HepG2 (cell line): ENCODE data around the gene ELF2. TPM values are rescaled to one million over a fixed set of nuclear protein-coding genes. Genes with fewer than 3 reads are reported as not detected.

Experiments
- ATAC-seq: fragments of 200-7000 bp; cut with Tn5 transposase; 3 replicates; pipeline ENCODE4 v1.9.1; 2020; ENCODE audit warnings: mild to moderate bottlenecking, moderate library complexity
- BruUV-seq: library from RNA; stranded (reverse); fragments of 400-500 nt; replicated peaks from 2 replicates; lab custom pipeline; 2021; lab: Mats Ljungman, UMichigan
- CTCF ChIA-PET: fragments of 300-600 bp; formaldehyde crosslinking; extraction: SDS; loops from one replicate; lab custom pipeline; 2021; ENCODE audit warnings: low total read pairs, inconsistent platforms, low intra/inter-chr PET ratio; lab: Yijun Ruan, JAX
- POLR2A ChIA-PET: fragments of 350-600 bp; sonication (Branson Sonifier 250); formaldehyde crosslinking; loops from one replicate; lab custom pipeline; 2020; ENCODE audit warnings: antibody characterized with exemption, inconsistent platforms; lab: Yijun Ruan, JAX
- DNase-seq: peaks from one replicate; pipeline ENCODE4 v3.0.0-alpha.2; 2015; ENCODE audit warnings: low spot score
- FAIRE-seq: peaks from 3 replicates; lab custom pipeline; 2011; peaks lifted over from hg19 to GRCh38; lab: Jason Lieb, UNC
- H2AFZ ChIP-seq: one replicate; pipeline ENCODE4 v1.6.1; 2011; ENCODE audit warnings: low read length, inconsistent platforms
- H3K27ac ChIP-seq: fragments of 300-600 bp; 3 replicates; pipeline ENCODE4 v1.8.0; 2011; ENCODE audit warnings: mixed run types, mild to moderate bottlenecking, mixed read lengths, low read length, inconsistent platforms; ENCODE audit not compliant: insufficient read depth; ENCODE audit errors: extremely low read length
- H3K27me3 ChIP-seq, 2 experiments: fragments of 200-600 bp in 1 of 2; 2 replicates in 1 of 2; 3 replicates in 1 of 2; pipeline versions ENCODE4 v1.6.0 to v1.8.0; 2011; ENCODE audit warnings: low read length in 2 of 2, mild to moderate bottlenecking in 2 of 2, moderate library complexity in 2 of 2, inconsistent platforms in 1 of 2; ENCODE audit not compliant: insufficient read depth in 2 of 2, control insufficient read depth in 1 of 2
- H3K36me3 ChIP-seq, 2 experiments: fragments of 200-600 bp in 1 of 2; replicated peaks in 1 of 2; 2 replicates in 1 of 2; 3 replicates in 1 of 2; pipeline versions ENCODE4 v1.5.1 to v1.8.0; 2011; ENCODE audit warnings: low read length in 2 of 2, inconsistent platforms in 1 of 2; ENCODE audit not compliant: insufficient read depth in 2 of 2, control insufficient read depth in 1 of 2
- H3K4me1 ChIP-seq: 2 replicates; pipeline ENCODE4 v1.5.1; 2012; ENCODE audit warnings: low read length, inconsistent platforms; ENCODE audit not compliant: insufficient read depth
- H3K4me2 ChIP-seq: 2 replicates; pipeline ENCODE4 v1.6.0; 2011; ENCODE audit warnings: low read depth, low read length, inconsistent platforms
- H3K4me3 ChIP-seq, 3 experiments: fragments of 200-600 bp in 1 of 3; sonication (generic), shearing (Covaris generic) in 1 of 3; replicated peaks in 1 of 3; 2 replicates each; pipeline ENCODE4 v1.5.1; 2011 to 2016; ENCODE audit warnings: low read length in 3 of 3, inconsistent platforms in 2 of 3, low read depth in 2 of 3, mild to moderate bottlenecking in 2 of 3, control low read depth in 1 of 3, mixed read lengths in 1 of 3; ENCODE audit not compliant: insufficient read depth in 1 of 3
- H3K79me2 ChIP-seq: one replicate; pipeline ENCODE4 v1.6.1; 2011; ENCODE audit warnings: low read length, inconsistent platforms; ENCODE audit not compliant: insufficient read depth
- H3K9ac ChIP-seq: 2 replicates; pipeline ENCODE4 v1.6.0; 2011; ENCODE audit warnings: mild to moderate bottlenecking, low read depth, low read length, inconsistent platforms; ENCODE audit not compliant: insufficient read depth
- H3K9me3 ChIP-seq: 2 replicates; pipeline ENCODE4 v1.5.1; 2012; ENCODE audit warnings: mild to moderate bottlenecking, low read length
- H4K20me1 ChIP-seq: 2 replicates; pipeline ENCODE4 v1.6.0; 2011; ENCODE audit warnings: inconsistent platforms, mild to moderate bottlenecking, low read length, moderate library complexity; ENCODE audit not compliant: insufficient read depth
- GTF3A ChIP-seq: sonication (generic); formaldehyde crosslinking; conservative IDR thresholded peaks from 2 replicates; pipeline ENCODE4 v1.4.0; 2020; ENCODE audit warnings: mild to moderate bottlenecking, missing genetic modification reagents
- RAD21 ChIP-seq: fragments of 450-650 bp; formaldehyde crosslinking; IDR thresholded peaks from 2 replicates; pipeline ENCODE4 v1.5.0; 2020; ENCODE audit warnings: mild to moderate bottlenecking
- SMAD1 ChIP-seq: sonication (generic); formaldehyde crosslinking; IDR thresholded peaks from 2 replicates; pipeline ENCODE4 v1.4.0; 2020; ENCODE audit warnings: missing genetic modification reagents, low read depth, mild to moderate bottlenecking, borderline replicate concordance
- SRSF4 ChIP-seq: fragments of 200-400 bp; formaldehyde crosslinking; IDR thresholded peaks from one replicate; pipeline ENCODE4 v1.6.1; 2018; ENCODE audit warnings: mild to moderate bottlenecking, low read depth, low read length, moderate library complexity; ENCODE audit not compliant: poor library complexity, severe bottlenecking
- ZNF460 ChIP-seq: sonication (generic); formaldehyde crosslinking; IDR thresholded peaks from 2 replicates; pipeline ENCODE4 v1.5.1; 2020; ENCODE audit warnings: missing genetic modification reagents, mild to moderate bottlenecking, borderline replicate concordance
- ZNF556 ChIP-seq: sonication (generic); formaldehyde crosslinking; IDR thresholded peaks from 2 replicates; pipeline ENCODE4 v1.4.0; 2020; ENCODE audit warnings: mild to moderate bottlenecking, missing genetic modification reagents, borderline replicate concordance
- ZNF616 ChIP-seq: sonication (generic); formaldehyde crosslinking; IDR thresholded peaks from 2 replicates; pipeline ENCODE4 v1.5.0; 2020; ENCODE audit warnings: low read depth, mild to moderate bottlenecking, missing genetic modification reagents
- WGBS: methylation state at CpG from one replicate; pipeline ENCODE4 v1.1.6; 2017; ENCODE audit warnings: low lambda C conversion rate; 5-methylcytosine and 5-hydroxymethylcytosine counted together
- in situ Hi-C: cut with HindIII; loops from 2 replicates; pipeline ENCODE4 v1.10.0; 2017; ENCODE audit warnings: low pct_unique_long_range_greater_than_20kb; ENCODE audit not compliant: extremely low pct_ligation_motif_present
- intact Hi-C: fragments of 100-400 bp; cut with micrococcal nuclease; formaldehyde crosslinking; loops from one replicate; pipeline ENCODE4 v1.10.0; 2022; ENCODE audit not compliant: unreplicated experiment
- polyA plus RNA-seq, 8 experiments: library from polyadenylated mRNA; depleted of rRNA in 3 of 8; stranded (reverse) in 7 of 8; unstranded in 1 of 8; fragments of >200 nt; fragmentation: Illumina TruSeq in 4 of 8; extraction: Trizol in 4 of 8; gene quantifications; 2 replicates each; pipeline versions ENCODE4 v1.2.1 to v1.2.3, GENCODE V29; 2011 to 2016; ENCODE audit warnings: low read depth in 4 of 8, missing spikeins in 1 of 8, mixed read lengths in 1 of 8; ENCODE audit not compliant: insufficient read depth in 1 of 8
- total RNA-seq, 5 experiments: library from RNA; depleted of rRNA; stranded (reverse); fragments of >200 nt; fragmentation: Illumina TruSeq; extraction: Trizol; gene quantifications; 2 replicates each; pipeline ENCODE4 v1.2.3, GENCODE V29; 2016; ENCODE audit warnings: low read depth in 1 of 5
- TF ChIP-seq, protein P1 (sequence below): sonication (generic); formaldehyde crosslinking; IDR thresholded peaks from 2 replicates; pipeline ENCODE4 v1.8.1; 2023; ENCODE audit warnings: mild to moderate bottlenecking, missing genetic modification reagents
- TF ChIP-seq, protein P2 (sequence below): sonication (generic); formaldehyde crosslinking; IDR thresholded peaks from 2 replicates; pipeline ENCODE4 v1.5.0; 2020; ENCODE audit warnings: mild to moderate bottlenecking, missing genetic modification reagents, borderline replicate concordance
- TF ChIP-seq, protein P3 (sequence below): sonication (generic); formaldehyde crosslinking; IDR thresholded peaks from 2 replicates; pipeline ENCODE4 v1.5.0; 2020; ENCODE audit warnings: missing genetic modification reagents, mild to moderate bottlenecking, borderline replicate concordance
- TF ChIP-seq, protein P4 (sequence below), 2 experiments: sonication (generic) in 1 of 2; formaldehyde crosslinking in 1 of 2; IDR thresholded peaks; 2 replicates each; pipeline versions ENCODE4 v1.5.1 to v1.6.1; 2011 to 2020; ENCODE audit warnings: borderline replicate concordance in 1 of 2, low read depth in 1 of 2, low read length in 1 of 2, mild to moderate bottlenecking in 1 of 2, missing genetic modification reagents in 1 of 2, moderate library complexity in 1 of 2
- TF ChIP-seq, protein P5 (sequence below): sonication (generic); formaldehyde crosslinking; IDR thresholded peaks from 2 replicates; pipeline ENCODE4 v1.4.0; 2020; ENCODE audit warnings: missing genetic modification reagents

ELF2 gene
- total and polyA plus RNA-seq, 2 of the 13 experiments (the other 11 are each of a cell fraction or from before 2014, with no cell fraction given): 28.6 to 35.4 TPM

DNA sequence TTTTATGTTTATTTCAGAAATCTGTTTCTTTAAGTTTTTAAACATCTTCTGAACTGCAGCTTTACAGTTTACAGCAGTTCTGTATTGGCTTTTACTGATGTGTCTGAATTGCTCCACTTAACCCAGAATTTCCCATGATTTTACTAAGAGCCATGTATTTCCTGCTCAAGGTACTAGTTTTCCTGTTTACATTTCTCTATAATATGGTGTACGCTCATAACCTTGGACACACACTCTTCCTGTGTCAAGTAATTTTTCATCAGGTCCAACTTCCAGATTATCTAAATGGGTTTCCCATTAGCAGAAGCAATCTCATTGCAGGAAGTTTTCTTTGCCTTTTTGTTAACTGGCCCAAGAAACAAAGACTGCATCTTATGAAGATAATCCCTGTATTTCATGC is 12.3 kb downstream of the ELF2 start:
- Histone ChIP-seq H3K79me2 (peaks cover 42% of the 10 kb centered on the region), H3K4me2 (no peak overlapping the region), H4K20me1 (peaks cover 16% of the 10 kb centered on the region), H2AFZ (no peak overlapping the region), H3K9me3 (no peaks in the 10 kb centered on the region), H3K4me1 (peaks cover 18% of the 10 kb centered on the region), H3K27ac (no peak overlapping the region), H3K27me3 (no peaks in the 10 kb centered on the region), H3K36me3 (no peaks in the 10 kb centered on the region; a peak in 1 of 5 replicates), H3K9ac (no peak overlapping the region), H3K4me3 (no peak overlapping the region)
- DNase-seq (no peak), FAIRE-seq (no peak), ATAC-seq (no peak)
- CTCF ChIA-PET: no interaction called here
- WGBS: 93% methylated on average over 1 of the region's 1 CpG
- in situ Hi-C loops: loop anchor here (10.0 kb wide), 1 partner anchor 60 kb away; no protein-coding TSS in a partner anchor
- POLR2A ChIA-PET: no interaction called here
- TSS peak; percentile 10 for BruUV-seq
- intact Hi-C loops: no loop called here
- TF ChIP-seq SRSF4: no peak
- no peak for TF ChIP-seq GTF3A
- no peak for TF ChIP-seq ZNF556 (CRISPR knock-in tag)
- TF ChIP-seq ZNF460: no peak
- TF ChIP-seq, protein P1, sequence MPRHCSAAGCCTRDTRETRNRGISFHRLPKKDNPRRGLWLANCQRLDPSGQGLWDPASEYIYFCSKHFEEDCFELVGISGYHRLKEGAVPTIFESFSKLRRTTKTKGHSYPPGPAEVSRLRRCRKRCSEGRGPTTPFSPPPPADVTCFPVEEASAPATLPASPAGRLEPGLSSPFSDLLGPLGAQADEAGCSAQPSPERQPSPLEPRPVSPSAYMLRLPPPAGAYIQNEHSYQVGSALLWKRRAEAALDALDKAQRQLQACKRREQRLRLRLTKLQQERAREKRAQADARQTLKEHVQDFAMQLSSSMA (CRISPR knock-in tag): no peak
- TF ChIP-seq SMAD1 (CRISPR knock-in tag): no peak
- TF ChIP-seq, protein P2, sequence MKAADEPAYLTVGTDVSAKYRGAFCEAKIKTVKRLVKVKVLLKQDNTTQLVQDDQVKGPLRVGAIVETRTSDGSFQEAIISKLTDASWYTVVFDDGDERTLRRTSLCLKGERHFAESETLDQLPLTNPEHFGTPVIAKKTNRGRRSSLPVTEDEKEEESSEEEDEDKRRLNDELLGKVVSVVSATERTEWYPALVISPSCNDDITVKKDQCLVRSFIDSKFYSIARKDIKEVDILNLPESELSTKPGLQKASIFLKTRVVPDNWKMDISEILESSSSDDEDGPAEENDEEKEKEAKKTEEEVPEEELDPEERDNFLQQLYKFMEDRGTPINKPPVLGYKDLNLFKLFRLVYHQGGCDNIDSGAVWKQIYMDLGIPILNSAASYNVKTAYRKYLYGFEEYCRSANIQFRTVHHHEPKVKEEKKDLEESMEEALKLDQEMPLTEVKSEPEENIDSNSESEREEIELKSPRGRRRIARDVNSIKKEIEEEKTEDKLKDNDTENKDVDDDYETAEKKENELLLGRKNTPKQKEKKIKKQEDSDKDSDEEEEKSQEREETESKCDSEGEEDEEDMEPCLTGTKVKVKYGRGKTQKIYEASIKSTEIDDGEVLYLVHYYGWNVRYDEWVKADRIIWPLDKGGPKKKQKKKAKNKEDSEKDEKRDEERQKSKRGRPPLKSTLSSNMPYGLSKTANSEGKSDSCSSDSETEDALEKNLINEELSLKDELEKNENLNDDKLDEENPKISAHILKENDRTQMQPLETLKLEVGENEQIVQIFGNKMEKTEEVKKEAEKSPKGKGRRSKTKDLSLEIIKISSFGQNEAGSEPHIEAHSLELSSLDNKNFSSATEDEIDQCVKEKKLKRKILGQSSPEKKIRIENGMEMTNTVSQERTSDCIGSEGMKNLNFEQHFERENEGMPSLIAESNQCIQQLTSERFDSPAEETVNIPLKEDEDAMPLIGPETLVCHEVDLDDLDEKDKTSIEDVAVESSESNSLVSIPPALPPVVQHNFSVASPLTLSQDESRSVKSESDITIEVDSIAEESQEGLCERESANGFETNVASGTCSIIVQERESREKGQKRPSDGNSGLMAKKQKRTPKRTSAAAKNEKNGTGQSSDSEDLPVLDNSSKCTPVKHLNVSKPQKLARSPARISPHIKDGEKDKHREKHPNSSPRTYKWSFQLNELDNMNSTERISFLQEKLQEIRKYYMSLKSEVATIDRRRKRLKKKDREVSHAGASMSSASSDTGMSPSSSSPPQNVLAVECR: no peak
- TF ChIP-seq, protein P3, sequence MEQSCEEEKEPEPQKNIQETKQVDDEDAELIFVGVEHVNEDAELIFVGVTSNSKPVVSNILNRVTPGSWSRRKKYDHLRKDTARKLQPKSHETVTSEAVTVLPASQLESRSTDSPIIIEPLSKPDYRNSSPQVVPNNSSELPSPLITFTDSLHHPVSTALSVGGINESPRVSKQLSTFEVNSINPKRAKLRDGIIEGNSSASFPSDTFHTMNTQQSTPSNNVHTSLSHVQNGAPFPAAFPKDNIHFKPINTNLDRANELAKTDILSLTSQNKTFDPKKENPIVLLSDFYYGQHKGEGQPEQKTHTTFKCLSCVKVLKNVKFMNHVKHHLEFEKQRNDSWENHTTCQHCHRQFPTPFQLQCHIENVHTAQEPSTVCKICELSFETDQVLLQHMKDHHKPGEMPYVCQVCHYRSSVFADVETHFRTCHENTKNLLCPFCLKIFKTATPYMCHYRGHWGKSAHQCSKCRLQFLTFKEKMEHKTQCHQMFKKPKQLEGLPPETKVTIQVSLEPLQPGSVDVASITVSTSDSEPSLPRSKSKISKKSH (CRISPR knock-in tag): no peak
- TF ChIP-seq, protein P4, sequence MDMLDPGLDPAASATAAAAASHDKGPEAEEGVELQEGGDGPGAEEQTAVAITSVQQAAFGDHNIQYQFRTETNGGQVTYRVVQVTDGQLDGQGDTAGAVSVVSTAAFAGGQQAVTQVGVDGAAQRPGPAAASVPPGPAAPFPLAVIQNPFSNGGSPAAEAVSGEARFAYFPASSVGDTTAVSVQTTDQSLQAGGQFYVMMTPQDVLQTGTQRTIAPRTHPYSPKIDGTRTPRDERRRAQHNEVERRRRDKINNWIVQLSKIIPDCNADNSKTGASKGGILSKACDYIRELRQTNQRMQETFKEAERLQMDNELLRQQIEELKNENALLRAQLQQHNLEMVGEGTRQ (IDR thresholded peaks at IDR 0.05; ENCODE audit: low read depth, low read length): no peak
- TF ChIP-seq, protein P4 (CRISPR knock-in tag; IDR thresholded peaks at IDR 0.05; ENCODE audit: borderline replicate concordance): no peak
- no peak for TF ChIP-seq RAD21
- TF ChIP-seq, protein P5, sequence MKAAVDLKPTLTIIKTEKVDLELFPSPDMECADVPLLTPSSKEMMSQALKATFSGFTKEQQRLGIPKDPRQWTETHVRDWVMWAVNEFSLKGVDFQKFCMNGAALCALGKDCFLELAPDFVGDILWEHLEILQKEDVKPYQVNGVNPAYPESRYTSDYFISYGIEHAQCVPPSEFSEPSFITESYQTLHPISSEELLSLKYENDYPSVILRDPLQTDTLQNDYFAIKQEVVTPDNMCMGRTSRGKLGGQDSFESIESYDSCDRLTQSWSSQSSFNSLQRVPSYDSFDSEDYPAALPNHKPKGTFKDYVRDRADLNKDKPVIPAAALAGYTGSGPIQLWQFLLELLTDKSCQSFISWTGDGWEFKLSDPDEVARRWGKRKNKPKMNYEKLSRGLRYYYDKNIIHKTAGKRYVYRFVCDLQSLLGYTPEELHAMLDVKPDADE: no peak
- TF ChIP-seq ZNF616: no peak
